IgD-negative memory B cell (primary cell): ENCODE measurements around the gene AFG1L. TPM values are rescaled to one million over a fixed set of nuclear protein-coding genes. Genes with fewer than 3 reads are reported as not detected.

Source experiments
- H3K27ac Mint-ChIP-seq, 3 donors: one replicate each; pipeline ENCODE4 v1.8.0; 2020 to 2022; ENCODE audit warnings: mild to moderate bottlenecking in 3 of 3, mixed read lengths in 3 of 3, moderate library complexity in 1 of 3
- H3K27me3 Mint-ChIP-seq: one replicate; pipeline ENCODE4 v1.8.0; 2021; ENCODE audit warnings: mixed read lengths
- H3K36me3 Mint-ChIP-seq: one replicate; pipeline ENCODE4 v1.8.0; 2020; ENCODE audit warnings: mild to moderate bottlenecking, mixed read lengths
- H3K4me1 Mint-ChIP-seq, 3 donors: one replicate each; pipeline ENCODE4 v1.8.0; 2020 to 2022; ENCODE audit warnings: mixed read lengths in 3 of 3, mild to moderate bottlenecking in 1 of 3
- H3K4me3 Mint-ChIP-seq, 4 donors: one replicate each; pipeline ENCODE4 v1.8.0; 2020 to 2022; ENCODE audit warnings: mild to moderate bottlenecking in 4 of 4, mixed read lengths in 4 of 4, moderate library complexity in 3 of 4
- H3K9me3 Mint-ChIP-seq, 3 donors: one replicate each; pipeline ENCODE4 v1.8.0; 2020 to 2021; ENCODE audit warnings: mixed read lengths in 3 of 3, mild to moderate bottlenecking in 1 of 3
- polyA plus RNA-seq: library from polyadenylated mRNA; unstranded; fragments of 300-500 nt; fragmentation: Illumina TruSeq; gene quantifications from one replicate; pipeline ENCODE4 v1.2.3, GENCODE V29; 2021

The AFG1L gene
- polyA plus RNA-seq, 1 donor from 2014 or later = 5.7 TPM

DNA sequence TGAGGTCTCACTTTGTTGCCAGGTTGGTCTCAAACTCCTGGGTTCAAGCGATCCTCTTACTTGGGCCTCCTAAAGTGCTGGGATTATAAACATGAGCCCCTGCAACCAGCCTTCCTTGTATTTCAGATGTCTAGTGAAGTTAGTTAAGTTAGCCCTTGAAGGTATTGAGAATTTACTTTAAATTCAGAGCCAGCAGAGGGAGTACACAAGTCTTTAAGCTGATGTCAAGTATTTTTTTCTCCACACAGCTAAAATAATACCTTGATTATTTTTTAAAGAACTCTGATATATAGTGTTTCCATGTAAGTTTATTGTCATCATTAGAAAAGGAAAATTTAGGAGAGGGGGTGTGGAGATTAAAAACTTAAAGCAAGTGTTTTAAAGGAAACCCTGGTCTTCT lies 275.7 kb downstream of the AFG1L start:
- Mint-ChIP-seq H3K4me3 (no peak overlapping the region), H3K9me3 (no peaks in the 10 kb centered on the region), H3K27ac (peak overlapping the region in 1 of 3 donors; percentile 35), H3K4me1 (peaks cover 17 to 42% (median 19%) of the 10 kb centered on the region in 3 donors), H3K36me3 (peaks cover 10% of the 10 kb centered on the region), H3K27me3 (no peaks in the 10 kb centered on the region)

DNA sequence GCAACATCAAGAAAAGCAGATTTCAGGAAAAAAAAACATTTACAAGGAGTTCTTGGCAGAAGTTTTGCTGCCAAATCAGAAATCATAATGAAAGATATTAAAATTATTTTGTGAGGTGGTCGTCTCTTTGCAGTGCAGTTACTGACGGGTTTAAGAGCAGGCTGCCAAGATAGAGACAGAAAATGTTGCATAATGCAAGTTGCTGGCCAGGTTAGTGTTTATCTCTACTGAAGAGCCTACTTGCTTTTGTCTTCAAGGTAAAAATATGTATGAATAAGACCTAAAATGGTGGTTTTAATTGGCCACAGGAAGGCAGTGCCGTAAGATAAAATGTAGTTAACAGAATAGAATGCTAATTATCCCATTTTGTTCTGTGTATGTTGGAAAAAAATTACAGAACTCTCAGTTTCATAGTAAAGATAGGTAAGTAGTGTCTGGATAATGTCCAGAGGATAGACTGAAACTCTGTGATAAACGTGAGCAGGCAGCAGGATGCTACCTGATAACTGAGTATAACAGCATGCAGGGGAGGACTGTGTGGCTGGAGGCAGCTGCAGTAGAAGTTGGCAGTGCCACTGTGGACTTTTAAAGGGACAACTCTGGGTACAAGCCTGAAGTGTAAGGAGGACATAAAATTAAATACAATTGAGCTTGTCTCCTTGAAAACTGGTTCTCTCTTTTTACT lies 279.7 kb downstream of the AFG1L start:
- Mint-ChIP-seq H3K27ac (peak overlapping the region in 1 of 3 donors; percentile 43), H3K27me3 (no peaks in the 10 kb centered on the region), H3K36me3 (peaks cover 14% of the 10 kb centered on the region), H3K4me1 (peaks cover 12 to 45% (median 36%) of the 10 kb centered on the region in 3 donors), H3K4me3 (no peak overlapping the region), H3K9me3 (no peaks in the 10 kb centered on the region)

Other genes with a start within 250 kb of the AFG1L start
- gene OSTM1, start 220.3 kb upstream of the AFG1L start, polyA plus RNA-seq = 29.9 TPM
- gene NR2E1, start 129.0 kb upstream of the AFG1L start, polyA plus RNA-seq = not detected
- gene SNX3, start 34.0 kb upstream of the AFG1L start, polyA plus RNA-seq = 432 TPM